HG03060 (cell line): ENCODE results near the gene PLAC8L1.
"Not testable (repeated sequence)": the region's sequence is repeated elsewhere in the genome, so short reads cannot be mapped to it uniquely, and the experiment has no call there.

Source experiments
- ATAC-seq: cut with Tn5 transposase; IDR thresholded peaks from one replicate; pipeline ENCODE4 v1.9.1; 2021; ENCODE audit warnings: low read depth, moderate number of reproducible peaks; ENCODE audit not compliant: unreplicated experiment

Gene PLAC8L1

DNA sequence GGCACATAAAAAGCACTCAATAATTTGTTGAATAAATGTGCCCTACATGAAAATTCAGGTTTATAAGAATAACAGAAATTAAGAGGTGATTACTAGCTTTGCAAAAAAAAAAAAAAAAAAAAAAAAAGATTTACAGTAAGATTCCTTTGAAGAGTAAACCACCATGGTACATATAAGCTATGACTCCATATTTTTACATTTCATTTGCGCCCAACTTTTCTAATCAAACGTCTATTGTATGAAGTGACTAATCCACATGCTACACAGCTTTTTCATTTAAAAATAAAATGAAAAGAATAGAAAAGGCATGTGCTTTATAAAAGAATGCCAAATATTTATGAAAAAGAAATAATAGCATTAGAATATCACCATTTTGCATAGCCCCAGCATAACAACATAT is at the start of gene PLAC8L1:
Gene PLAC8L1 (minus strand): TSS at position 101 of the 400 bp plus-strand sequence. CDS start 1,266 bp downstream, outside the sequence.
- ATAC-seq, result no peak

DNA sequence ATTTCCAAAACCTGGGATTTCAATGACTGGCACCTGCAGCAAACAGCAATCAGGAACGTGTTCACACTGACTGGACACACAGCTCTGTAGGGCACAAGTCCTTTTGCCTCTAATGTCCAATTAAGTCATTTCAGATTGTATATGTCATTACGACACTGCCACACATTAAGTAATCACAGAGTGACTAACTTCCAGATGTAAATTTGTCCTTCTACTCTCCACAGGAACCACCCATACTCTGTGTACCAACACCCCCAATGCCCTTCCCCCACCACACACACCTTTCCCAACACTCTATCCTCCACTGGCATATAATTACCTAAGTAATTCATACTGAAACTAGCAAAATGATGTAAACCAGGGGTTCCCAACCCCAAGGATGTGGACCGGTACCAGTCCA is 46.6 kb upstream of the PLAC8L1 start:
- no peak for ATAC-seq

GRCh38 chr5:146137967-146138403 is 32.6 kb upstream of the PLAC8L1 start:
- no peak for ATAC-seq

- ATAC-seq, result no peak
These were observed 25.2 kb upstream of the PLAC8L1 start for GRCh38 chr5:146130440-146131045.

- ATAC-seq, result no peak
These were observed 20.7 kb upstream of the PLAC8L1 start for GRCh38 chr5:146126068-146126467.

DNA sequence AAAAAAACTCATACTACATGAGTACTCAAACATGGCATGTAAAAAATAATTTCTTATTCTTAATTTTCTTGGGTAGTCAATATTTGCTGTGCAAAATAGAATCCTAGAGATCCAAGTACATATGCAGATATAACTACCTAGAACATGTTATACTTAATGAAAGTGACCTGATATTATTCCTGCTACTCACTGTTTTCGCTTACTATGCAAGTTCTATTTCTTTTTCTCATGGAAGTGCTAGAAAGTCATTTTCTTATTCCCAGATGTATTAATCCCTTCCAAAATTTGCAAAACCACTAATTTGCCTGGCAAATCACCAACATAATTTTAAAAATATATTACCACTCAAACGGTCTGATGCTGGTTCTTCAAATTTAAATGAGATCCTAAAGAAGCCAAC is 19.2 kb upstream of the PLAC8L1 start:
- ATAC-seq, result no peak

DNA sequence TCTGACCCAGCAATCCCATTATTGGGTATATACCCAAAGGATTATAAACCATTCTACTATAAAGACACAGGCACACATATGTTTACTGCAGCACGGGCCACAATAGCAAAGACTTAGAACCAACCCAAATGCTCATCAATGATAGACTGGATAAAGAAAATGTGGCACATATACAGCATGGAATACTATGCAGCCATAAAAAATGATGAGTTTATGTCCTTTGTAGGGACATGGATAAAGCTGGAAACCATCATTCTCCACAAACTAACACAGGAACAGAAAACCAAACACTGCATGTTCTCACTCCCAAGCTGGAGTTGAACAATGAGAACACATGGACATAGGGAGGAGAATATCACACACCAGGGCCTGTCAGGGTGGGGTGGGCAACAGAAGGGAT is 16.1 kb upstream of the PLAC8L1 start:
- not testable (repeated sequence) for ATAC-seq

GRCh38 chr5:146118322-146118721 is 12.9 kb upstream of the PLAC8L1 start:
- no peak for ATAC-seq

GRCh38 chr5:146117216-146117615 is 11.8 kb upstream of the PLAC8L1 start:
- not testable (repeated sequence) for ATAC-seq

- ATAC-seq, result no peak
These were observed 11.0 kb upstream of the PLAC8L1 start for GRCh38 chr5:146116361-146116760.

GRCh38 chr5:146112476-146112875 is 7.1 kb upstream of the PLAC8L1 start:
- no peak for ATAC-seq

DNA sequence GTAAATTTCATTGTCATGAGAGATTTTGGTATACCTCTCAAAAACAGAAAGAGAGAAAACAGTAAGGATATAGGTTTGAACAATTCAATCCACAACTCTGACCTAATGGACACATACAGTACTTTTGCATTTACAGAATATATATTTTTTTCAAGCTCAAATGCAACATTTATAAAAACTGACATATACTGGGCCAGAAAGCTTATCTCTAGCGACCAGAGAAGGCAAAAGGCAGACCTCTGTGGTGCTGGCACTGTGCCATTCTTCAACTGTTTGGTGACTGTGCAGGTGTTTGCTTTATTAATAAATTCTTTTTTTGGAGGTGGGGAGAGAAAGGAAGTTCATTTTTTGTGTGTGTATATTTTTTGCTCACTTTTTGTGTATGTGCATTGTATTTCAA is 6.0 kb upstream of the PLAC8L1 start:
- ATAC-seq, result no peak

- ATAC-seq, result no peak
These were observed 4.0 kb upstream of the PLAC8L1 start for GRCh38 chr5:146109379-146109778.

DNA sequence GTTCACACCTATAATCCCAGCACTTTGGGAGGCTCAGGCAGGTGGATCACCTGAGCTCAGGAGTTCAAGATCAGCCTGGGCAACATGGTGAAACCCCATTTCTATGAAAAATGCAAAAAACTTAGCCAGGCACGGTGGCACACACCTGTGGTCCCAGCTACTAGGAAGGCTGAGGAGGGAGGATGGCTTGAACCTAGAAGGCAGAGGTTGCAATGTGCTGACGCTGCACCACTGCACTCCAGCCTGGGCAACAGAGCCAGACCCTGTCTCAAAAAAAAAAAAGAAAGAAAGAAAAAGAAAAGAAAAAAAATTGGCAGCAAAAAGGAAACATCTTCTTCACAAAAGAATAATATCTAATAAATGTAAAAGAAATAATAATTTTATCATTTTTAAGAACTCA is 3.5 kb upstream of the PLAC8L1 start:
- ATAC-seq, result not testable (repeated sequence)

DNA sequence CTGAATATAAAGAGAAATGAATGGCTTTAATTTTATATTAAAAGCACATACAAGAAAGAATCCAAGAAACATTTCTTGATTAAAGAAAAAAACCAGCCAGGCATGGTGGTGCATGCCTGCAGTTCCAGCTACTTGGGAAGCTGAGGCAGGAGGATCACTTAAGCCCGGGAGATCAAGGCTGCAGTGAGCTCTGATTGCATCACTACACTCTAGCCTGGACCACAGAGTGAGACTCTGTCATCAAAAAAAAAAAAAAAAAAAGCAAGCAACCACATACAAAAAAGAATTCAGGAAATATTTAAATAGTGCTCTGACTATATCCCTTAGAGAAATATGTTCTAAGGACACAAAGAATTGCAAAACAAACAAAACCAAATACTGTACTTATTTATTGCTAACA is 2.5 kb upstream of the PLAC8L1 start:
- ATAC-seq, result no peak

GRCh38 chr5:146103594-146103993 is 1.8 kb downstream of the PLAC8L1 start:
- no peak for ATAC-seq

DNA sequence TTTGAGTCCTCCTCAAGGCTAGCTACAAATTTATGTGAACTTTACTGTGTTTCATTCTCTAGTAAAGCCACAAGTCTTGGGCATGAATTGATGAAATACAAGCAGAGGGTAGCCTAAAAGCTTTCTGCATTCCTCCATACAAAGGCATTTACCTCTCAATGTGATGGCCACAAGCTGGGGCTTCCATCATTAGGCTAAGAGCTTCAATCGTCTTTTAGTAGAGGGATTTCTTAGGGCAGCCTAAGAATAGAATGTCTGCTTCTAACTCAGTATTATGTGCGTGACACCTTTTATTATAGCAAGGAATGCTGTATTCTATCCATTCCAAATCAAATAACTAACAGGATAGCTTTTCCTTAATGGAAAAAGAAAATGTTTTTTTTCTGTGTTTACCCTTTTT is 3.7 kb downstream of the PLAC8L1 start:
- no peak for ATAC-seq

GRCh38 chr5:146098047-146098446 is 7.3 kb downstream of the PLAC8L1 start:
- ATAC-seq, result no peak

DNA sequence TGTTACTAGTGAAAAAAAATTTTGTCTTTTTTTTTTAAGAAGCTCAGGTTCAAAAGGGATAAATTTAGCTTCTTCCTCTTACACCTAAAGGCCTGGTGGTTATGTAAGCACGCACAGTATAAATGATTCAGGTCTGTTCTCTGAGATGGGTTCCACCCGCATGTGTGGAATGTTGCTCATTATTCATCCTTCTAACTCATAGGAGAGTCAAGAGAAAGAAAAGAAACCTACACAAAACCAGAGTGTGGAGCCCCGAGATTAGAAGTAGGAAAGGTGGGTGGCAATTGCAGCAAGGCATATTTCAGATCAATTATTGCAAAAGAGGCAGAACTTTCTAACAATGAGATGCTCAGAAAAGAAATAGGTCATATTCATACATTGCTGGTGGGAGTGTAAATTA is 13.5 kb downstream of the PLAC8L1 start:
- no peak for ATAC-seq

DNA sequence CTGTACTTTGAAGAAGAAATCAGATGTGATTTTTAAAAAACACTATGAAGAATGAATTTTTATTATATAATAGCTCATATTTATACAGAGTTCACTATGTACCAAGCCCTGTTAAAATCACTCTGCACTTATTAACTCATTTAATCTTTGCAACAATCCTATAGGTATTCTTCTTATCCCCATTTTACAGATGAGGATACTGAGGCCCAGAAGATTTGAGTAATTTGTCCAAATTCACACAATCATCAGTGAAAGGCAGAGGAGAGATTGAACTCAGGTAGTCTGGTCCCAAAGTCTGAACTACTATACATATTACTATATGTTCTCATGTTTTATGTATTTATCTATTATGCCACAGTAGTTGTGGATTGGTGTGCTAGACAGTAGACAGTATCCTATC is 16.1 kb downstream of the PLAC8L1 start:
- no peak for ATAC-seq

- no peak for ATAC-seq
These were observed 17.3 kb downstream of the PLAC8L1 start for GRCh38 chr5:146088098-146088497.

DNA sequence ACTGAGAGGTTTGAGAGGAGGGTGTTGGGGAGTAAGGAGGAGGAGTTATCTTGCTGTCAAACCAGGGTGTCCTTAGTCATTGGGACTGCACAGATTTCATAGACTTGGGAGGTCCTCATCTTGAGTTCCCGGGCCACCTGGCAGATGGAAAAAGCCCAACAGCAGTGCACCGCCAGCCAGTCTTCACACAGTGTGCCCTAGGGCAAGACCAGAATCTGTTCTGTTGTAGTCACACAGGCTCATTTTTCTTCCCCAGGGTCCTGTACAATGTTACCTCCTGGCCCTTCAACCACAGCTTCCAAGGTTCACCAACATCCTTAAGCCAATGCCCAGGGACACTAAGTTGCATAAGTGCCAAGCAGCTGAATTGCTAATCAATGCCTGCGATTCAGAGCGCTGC is 21.0 kb downstream of the PLAC8L1 start:
- no peak for ATAC-seq

GRCh38 chr5:146082798-146083197 is 22.6 kb downstream of the PLAC8L1 start:
- peak; percentile 94 for ATAC-seq
